GM21576 (cell line): ENCODE data around the gene TMEM244.
"Not testable (repeated sequence)": the region's sequence is repeated elsewhere in the genome, so short reads cannot be mapped to it uniquely, and the experiment has no call there.

Experiments
- ATAC-seq: cut with Tn5 transposase; IDR thresholded peaks from one replicate; pipeline ENCODE4 v1.9.1; 2021; ENCODE audit warnings: mild to moderate bottlenecking, moderate library complexity; ENCODE audit not compliant: unreplicated experiment

Gene TMEM244

GRCh38 chr6:129817332-129817731 is 43.8 kb downstream of the TMEM244 start:
- no peak for ATAC-seq

GRCh38 chr6:129812145-129812777 is 48.9 kb downstream of the TMEM244 start:
- ATAC-seq: no peak

DNA sequence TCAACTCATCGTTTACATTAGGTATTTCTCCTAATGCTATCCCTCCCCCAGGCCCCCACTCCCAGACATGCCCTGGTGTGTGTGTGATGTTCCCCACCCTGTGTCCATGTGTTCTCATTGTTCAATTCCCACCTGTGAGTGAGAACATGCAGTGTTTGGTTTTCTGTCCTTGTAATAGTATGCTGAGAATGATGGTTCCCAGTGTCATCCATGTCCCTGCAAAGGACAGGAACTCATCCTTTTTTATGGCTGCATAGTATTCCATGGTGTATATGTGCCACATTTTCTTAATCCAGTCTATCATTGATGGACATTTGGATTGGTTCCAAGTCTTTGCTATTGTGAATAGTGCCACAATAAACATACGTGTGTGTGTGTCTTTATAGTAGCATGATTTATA is 54.0 kb downstream of the TMEM244 start:
- ATAC-seq: not testable (repeated sequence)

DNA sequence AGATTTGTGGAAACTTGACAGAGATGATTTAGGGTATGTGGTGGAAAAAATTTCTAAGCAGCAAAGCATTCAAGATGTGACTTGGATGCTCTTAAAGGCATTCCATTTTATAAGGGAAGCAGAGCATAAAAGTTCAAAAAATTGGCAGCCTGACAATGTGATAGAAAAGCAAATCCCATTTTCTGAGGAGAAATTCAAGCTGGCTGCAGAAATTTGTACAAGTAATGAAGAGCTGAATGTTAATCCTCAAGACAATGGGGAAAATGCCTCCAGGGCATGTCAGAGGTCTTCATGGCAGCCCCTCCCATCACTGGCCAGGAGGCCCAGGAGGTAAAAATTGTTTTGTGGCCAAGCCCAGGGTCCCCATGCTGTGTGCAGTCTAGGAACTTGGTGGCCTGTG is 58.2 kb downstream of the TMEM244 start:
- not testable (repeated sequence) for ATAC-seq

GRCh38 chr6:129801909-129802308 is 59.2 kb downstream of the TMEM244 start:
- ATAC-seq: no peak

DNA sequence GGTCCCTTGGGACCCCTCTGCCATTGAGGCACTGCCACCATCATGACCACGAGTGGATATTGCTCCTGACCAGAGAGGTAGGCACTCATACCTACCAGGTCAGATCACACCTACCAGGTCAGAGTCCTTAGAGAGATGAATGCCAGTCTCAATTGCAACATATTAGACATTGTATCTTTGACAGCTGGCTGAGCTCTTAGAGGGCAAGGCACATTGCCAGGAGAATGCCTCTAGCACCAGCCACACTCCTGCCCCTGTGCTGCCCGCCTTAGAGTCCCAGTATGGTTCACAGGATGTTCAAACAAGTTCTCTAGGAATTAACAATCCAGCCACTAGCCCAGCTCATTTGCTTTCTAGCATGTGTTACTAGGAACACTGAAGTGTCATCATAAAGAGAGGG is 65.9 kb downstream of the TMEM244 start:
- ATAC-seq: no peak

GRCh38 chr6:129793447-129793846 is 67.7 kb downstream of the TMEM244 start:
- ATAC-seq: no peak

DNA sequence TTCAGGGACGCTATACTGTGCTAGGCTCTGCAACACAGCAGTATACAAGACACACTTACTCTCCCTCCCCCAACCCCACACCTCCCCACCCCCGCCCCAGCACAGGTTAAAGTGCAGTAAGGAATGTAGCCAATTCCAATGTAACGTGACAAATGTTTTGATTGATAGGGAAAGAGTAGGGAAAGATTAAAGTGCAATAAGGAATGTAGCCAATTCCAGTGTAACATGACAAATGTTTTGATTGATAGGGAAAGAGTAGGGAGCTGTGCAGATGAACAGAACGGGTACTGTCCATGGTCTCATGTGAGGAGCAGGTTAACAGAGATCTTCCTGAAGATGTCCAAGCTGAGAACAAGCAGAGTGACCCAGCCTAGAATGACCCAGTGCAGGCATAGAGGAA is 69.1 kb downstream of the TMEM244 start:
- ATAC-seq: no peak

GRCh38 chr6:129790785-129791184 is 70.3 kb downstream of the TMEM244 start:
- ATAC-seq: no peak

DNA sequence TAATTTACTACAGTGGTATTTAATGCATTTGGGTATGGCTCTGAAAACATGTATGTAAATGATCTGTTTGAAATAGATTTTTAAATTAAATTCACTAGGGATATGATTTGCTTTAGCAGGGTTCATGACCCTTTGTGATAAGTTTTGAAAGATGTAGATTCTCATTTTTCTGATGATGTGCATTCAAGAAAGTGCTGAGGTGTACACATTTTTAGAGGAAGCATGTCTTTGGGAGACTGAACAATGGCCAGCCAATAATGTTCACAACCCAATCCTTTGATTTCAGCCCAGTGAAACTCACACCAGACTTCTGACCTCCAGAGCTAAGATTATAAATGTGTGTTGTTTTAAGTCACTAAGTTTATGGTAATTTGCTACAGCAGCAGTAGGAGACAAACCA is 71.1 kb downstream of the TMEM244 start:
- no peak for ATAC-seq

GRCh38 chr6:129787816-129788215 is 73.3 kb downstream of the TMEM244 start:
- no peak for ATAC-seq

- ATAC-seq: no peak
Observed at GRCh38 chr6:129786548-129786947, 74.6 kb downstream of the TMEM244 start.

GRCh38 chr6:129785756-129786135 is 75.4 kb downstream of the TMEM244 start:
- ATAC-seq: no peak

GRCh38 chr6:129785047-129785755 is 75.9 kb downstream of the TMEM244 start:
- ATAC-seq: no peak
